ENCODE data around the gene LRBA.

LRBA gene

DNA sequence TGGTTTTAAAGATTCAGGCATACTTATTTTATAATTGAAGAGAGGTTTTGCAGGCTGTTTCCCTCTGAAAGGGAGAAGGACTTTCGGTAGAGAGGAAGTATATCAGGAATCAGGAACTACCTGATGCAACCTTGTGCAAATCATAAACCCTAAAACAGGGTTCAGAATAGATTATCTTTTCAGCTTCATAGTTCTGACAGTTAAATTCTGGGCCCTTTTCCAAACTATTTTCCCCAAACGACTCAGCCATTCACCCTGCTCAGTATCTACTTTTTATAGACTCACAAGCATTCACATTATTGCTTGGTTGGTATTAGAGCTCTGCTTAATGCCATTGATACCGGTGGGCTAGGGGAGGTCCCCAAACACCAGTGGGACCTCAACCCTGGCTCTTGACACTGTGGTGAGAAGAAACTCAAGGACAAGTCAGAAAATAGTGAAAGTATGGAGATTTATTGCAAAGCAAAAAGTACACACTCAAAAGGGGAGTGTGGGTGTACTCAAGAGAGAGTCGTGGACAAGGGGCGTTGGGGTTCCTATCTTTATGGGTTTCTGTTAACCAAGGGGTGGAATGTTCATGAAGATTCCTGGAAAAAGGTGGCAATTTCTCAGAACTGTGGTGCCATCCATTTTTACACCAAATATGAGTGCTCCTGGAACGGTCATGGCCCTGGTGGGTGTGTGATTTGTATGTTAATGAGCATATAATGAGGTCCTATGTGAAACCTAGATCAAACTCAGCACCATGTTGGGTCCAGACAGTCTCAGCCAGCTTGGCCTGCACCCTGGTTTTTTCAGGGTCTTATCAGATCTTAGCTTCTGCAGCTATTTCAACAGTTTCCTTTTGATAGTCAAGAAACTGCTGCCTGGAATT lies 698.5 kb downstream of the LRBA start:
- Histone ChIP-seq H3K27ac (ENCODE audit: low read length) (no peak overlapping the region), H3K4me3 (ENCODE audit: low read length in 2 of 2) (no peak overlapping the region), H3K4me1 (ENCODE audit: control insufficient read depth, insufficient read depth, low read length) (no peaks in the 10 kb centered on the region), H3K36me3 (ENCODE audit: control insufficient read depth in 2 of 2, insufficient read depth in 2 of 2, low read length in 2 of 2) (no peaks in the 10 kb centered on the region), H3K9ac (ENCODE audit: low read length in 2 of 2) (no peak overlapping the region), H3K27me3 (ENCODE audit: control insufficient read depth in 1 of 2, insufficient read depth in 2 of 2, low read length in 2 of 2) (no peaks in the 10 kb centered on the region), H3K9me3 (ENCODE audit: control insufficient read depth in 2 of 2, low read length in 2 of 2) (no peaks in the 10 kb centered on the region)

DNA sequence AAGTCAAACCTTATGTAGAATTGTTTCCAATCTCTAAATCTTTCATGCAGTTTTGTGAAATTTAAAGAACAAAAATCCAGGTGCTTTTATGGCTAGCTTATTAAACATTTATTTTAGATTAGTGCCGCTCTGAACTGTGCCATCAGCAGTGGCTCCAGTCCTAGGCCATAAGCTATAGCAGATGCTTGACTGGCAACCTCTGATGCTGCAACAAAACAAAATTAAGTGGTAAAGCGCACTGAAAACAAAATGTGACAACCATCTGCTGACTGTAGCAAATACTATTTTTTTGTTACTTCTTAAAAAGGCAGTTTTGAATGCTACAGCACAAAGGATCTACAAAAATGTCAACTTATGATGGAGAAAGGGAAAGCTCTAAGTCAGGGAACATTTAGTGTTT lies 699.4 kb downstream of the LRBA start:
- H3K4me1 ChIP-seq (ENCODE audit: control insufficient read depth, insufficient read depth, low read length): no peaks in the 10 kb centered on the region
- no peak overlapping the region for H3K4me3 ChIP-seq (ENCODE audit: low read length in 2 of 2)
- H3K27ac ChIP-seq (ENCODE audit: low read length): no peak overlapping the region
- no peaks in the 10 kb centered on the region for H3K27me3 ChIP-seq (ENCODE audit: control insufficient read depth in 1 of 2, insufficient read depth in 2 of 2, low read length in 2 of 2)
- H3K9me3 ChIP-seq (ENCODE audit: control insufficient read depth in 2 of 2, low read length in 2 of 2): no peaks in the 10 kb centered on the region
- no peaks in the 10 kb centered on the region for H3K36me3 ChIP-seq (ENCODE audit: control insufficient read depth in 2 of 2, insufficient read depth in 2 of 2, low read length in 2 of 2)
- no peak overlapping the region for H3K9ac ChIP-seq (ENCODE audit: low read length in 2 of 2)

DNA sequence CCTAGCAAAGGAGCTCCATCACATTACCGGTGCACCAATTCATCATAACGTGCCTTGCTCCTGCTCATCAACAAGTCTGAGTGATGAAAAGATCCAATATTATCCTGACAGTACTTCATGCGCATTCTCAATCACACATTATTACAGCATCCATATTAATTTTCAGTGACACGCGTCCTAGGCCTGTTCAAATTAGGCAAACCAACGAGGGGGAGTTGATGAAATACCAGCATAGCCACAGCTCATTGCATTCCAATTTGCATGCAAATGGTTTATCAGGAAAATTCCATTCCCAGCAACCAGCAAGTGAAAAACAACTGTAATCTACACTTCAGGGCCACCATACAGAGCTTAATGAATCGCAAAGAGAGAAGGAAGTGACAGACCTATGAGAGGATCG lies 699.9 kb downstream of the LRBA start:
- H3K4me1 ChIP-seq (ENCODE audit: control insufficient read depth, insufficient read depth, low read length): no peaks in the 10 kb centered on the region
- no peaks in the 10 kb centered on the region for H3K27me3 ChIP-seq (ENCODE audit: control insufficient read depth in 1 of 2, insufficient read depth in 2 of 2, low read length in 2 of 2)
- H3K9ac ChIP-seq (ENCODE audit: low read length in 2 of 2): no peak overlapping the region
- H3K4me3 ChIP-seq (ENCODE audit: low read length in 2 of 2): no peak overlapping the region
- no peak overlapping the region for H3K27ac ChIP-seq (ENCODE audit: low read length)
- no peaks in the 10 kb centered on the region for H3K36me3 ChIP-seq (ENCODE audit: control insufficient read depth in 2 of 2, insufficient read depth in 2 of 2, low read length in 2 of 2)
- H3K9me3 ChIP-seq (ENCODE audit: control insufficient read depth in 2 of 2, low read length in 2 of 2): no peaks in the 10 kb centered on the region

DNA sequence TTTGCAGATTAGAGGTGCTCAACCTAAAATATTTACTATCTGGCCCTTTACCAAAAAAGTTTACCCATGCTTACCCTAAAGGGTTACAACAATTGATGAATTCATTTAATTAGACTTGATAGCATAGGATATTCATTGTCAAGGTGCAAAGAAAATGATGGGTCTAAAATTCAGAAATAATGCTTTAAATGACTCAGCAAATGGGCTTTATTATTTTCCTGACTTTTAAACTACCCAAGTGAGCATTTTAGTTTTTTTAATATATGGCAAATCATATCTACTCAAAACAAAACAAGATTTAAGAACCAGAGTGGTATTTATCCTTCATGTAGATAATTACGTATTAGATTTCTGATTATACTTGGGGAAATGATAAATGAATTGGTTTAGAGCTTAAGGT lies 701.1 kb downstream of the LRBA start:
- H3K27ac ChIP-seq (ENCODE audit: low read length): no peak overlapping the region
- no peaks in the 10 kb centered on the region for H3K36me3 ChIP-seq (ENCODE audit: control insufficient read depth in 2 of 2, insufficient read depth in 2 of 2, low read length in 2 of 2)
- H3K9me3 ChIP-seq (ENCODE audit: control insufficient read depth in 2 of 2, low read length in 2 of 2): no peaks in the 10 kb centered on the region
- H3K27me3 ChIP-seq (ENCODE audit: control insufficient read depth in 1 of 2, insufficient read depth in 2 of 2, low read length in 2 of 2): no peaks in the 10 kb centered on the region
- no peak overlapping the region for H3K4me3 ChIP-seq (ENCODE audit: low read length in 2 of 2)
- no peaks in the 10 kb centered on the region for H3K4me1 ChIP-seq (ENCODE audit: control insufficient read depth, insufficient read depth, low read length)
- no peak overlapping the region for H3K9ac ChIP-seq (ENCODE audit: low read length in 2 of 2)

DNA sequence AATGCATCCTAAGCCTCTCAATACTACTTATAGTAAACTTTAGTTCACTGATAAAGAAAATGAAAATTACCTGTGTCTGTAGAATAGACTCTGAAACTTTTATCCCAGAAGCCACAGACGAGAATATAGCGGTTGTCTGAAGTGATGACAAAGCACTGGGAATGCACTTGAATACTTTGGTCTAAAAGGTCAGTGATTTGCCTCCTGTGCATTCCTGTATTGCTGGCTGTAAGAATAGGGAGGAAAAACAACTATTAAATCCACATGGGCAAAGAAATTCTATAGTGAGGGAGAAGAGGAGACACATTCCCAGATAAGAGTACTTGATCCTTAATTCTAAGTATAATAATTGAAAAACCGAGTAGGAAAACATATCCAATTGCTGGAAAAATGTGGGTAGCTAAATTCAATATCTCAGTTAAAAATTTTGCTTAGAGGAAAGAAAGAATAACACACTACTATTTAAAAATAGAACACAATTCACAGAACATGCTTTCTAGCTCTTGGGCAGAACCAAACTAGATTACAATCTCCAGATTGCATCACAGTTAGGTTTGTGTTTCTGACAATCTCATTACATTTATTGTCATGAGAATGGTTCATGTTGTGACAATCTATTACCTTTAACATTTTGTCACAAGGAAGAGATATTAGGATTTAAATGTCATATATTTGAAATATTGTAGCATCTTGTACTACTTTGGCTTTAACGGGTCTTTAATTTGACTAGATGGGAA lies 704.8 kb downstream of the LRBA start:
- Histone ChIP-seq H3K4me1 (ENCODE audit: control insufficient read depth, insufficient read depth, low read length) (no peaks in the 10 kb centered on the region), H3K27me3 (ENCODE audit: control insufficient read depth in 1 of 2, insufficient read depth in 2 of 2, low read length in 2 of 2) (no peaks in the 10 kb centered on the region), H3K9ac (ENCODE audit: low read length in 2 of 2) (no peak overlapping the region), H3K27ac (ENCODE audit: low read length) (no peak overlapping the region), H3K4me3 (ENCODE audit: low read length in 2 of 2) (no peak overlapping the region), H3K9me3 (ENCODE audit: control insufficient read depth in 2 of 2, low read length in 2 of 2) (no peaks in the 10 kb centered on the region), H3K36me3 (ENCODE audit: control insufficient read depth in 2 of 2, insufficient read depth in 2 of 2, low read length in 2 of 2) (no peaks in the 10 kb centered on the region)

DNA sequence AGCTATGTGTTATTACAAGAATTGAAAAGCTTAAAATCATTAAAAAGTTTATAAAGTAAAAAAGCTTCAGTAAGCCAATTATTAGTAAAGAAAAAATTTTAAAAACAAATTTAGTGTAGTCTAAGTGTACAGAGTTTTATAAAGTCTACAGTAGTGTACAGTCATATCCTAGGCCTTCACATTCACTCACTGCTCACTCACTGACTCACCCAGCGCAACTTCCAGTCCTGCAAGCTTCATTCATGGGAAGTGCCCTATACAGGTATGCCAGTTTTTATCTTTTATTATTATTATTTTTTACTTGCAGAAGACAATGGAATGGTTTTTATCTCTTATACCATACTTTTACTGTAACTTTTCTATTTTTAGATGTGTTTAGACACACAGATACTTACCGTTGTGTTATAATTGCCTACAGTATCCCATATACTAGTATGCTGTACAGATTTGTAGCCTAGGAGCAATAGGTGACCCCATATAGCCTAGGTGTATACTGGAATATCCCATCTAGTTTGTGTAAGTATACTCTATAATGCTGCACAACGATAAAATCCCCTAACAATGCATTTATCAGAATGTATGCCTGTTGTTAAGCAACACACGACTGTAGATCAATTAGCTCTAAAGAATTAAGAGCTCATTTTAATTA lies 706.1 kb downstream of the LRBA start:
- H3K9ac ChIP-seq (ENCODE audit: low read length in 2 of 2): no peak overlapping the region

DNA sequence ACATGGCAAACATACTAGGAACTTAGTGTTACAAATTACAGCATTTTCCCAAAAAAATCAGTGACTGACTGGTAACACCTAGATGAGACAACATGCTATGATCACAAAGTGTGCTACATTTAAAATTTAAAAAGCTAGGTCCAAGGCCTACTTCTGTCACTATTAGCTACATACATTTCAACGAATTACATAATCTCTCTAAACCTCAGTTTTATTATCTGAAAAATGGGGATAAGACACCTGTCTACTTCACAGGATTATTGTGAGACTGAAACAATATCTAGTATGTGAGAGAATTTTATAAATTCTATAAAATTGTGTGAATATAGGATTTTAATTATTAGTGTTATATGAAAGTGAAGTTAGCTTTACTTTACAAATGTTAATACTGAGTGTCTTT lies 708.4 kb downstream of the LRBA start:
- H3K27ac ChIP-seq (ENCODE audit: low read length): no peak overlapping the region
- H3K9ac ChIP-seq (ENCODE audit: low read length in 2 of 2): no peak overlapping the region
- no peaks in the 10 kb centered on the region for H3K4me1 ChIP-seq (ENCODE audit: control insufficient read depth, insufficient read depth, low read length)
- no peaks in the 10 kb centered on the region for H3K27me3 ChIP-seq (ENCODE audit: control insufficient read depth in 1 of 2, insufficient read depth in 2 of 2, low read length in 2 of 2)
- H3K9me3 ChIP-seq (ENCODE audit: control insufficient read depth in 2 of 2, low read length in 2 of 2): no peaks in the 10 kb centered on the region
- no peaks in the 10 kb centered on the region for H3K36me3 ChIP-seq (ENCODE audit: control insufficient read depth in 2 of 2, insufficient read depth in 2 of 2, low read length in 2 of 2)
- H3K4me3 ChIP-seq (ENCODE audit: low read length in 2 of 2): no peak overlapping the region

More for the DNA sequence above, 706.1 kb downstream of the LRBA start:
- H3K27ac ChIP-seq (ENCODE audit: low read length): no peak overlapping the region
- H3K27me3 ChIP-seq (ENCODE audit: control insufficient read depth in 1 of 2, insufficient read depth in 2 of 2, low read length in 2 of 2): no peaks in the 10 kb centered on the region
- H3K36me3 ChIP-seq (ENCODE audit: control insufficient read depth in 2 of 2, insufficient read depth in 2 of 2, low read length in 2 of 2): no peaks in the 10 kb centered on the region
- no peaks in the 10 kb centered on the region for H3K4me1 ChIP-seq (ENCODE audit: control insufficient read depth, insufficient read depth, low read length)
- H3K4me3 ChIP-seq (ENCODE audit: low read length in 2 of 2): no peak overlapping the region
- no peaks in the 10 kb centered on the region for H3K9me3 ChIP-seq (ENCODE audit: control insufficient read depth in 2 of 2, low read length in 2 of 2)

DNA sequence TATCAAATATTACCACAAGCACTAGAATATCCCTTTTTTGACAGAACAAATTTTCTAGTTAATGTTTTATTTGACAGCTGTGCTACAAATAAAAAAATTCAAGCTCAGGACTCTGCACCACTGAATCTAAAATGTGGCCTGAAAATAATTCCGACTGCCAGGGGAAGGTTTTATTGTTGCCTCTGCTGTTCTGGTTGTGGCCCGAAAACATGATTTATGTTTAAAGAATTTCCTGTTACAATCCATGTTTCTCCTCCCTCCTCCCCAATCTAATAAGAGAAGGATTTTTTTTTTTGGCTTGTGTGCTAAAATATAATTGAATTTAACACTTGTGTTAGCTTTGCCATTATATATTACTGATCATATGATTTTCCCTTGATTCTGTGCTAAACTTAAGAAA lies 709.1 kb downstream of the LRBA start:
- Histone ChIP-seq H3K27ac (ENCODE audit: low read length) (no peak overlapping the region), H3K27me3 (ENCODE audit: control insufficient read depth in 1 of 2, insufficient read depth in 2 of 2, low read length in 2 of 2) (no peaks in the 10 kb centered on the region), H3K4me1 (ENCODE audit: control insufficient read depth, insufficient read depth, low read length) (no peaks in the 10 kb centered on the region), H3K9me3 (ENCODE audit: control insufficient read depth in 2 of 2, low read length in 2 of 2) (no peaks in the 10 kb centered on the region), H3K9ac (ENCODE audit: low read length in 2 of 2) (no peak overlapping the region), H3K4me3 (ENCODE audit: low read length in 2 of 2) (no peak overlapping the region), H3K36me3 (ENCODE audit: control insufficient read depth in 2 of 2, insufficient read depth in 2 of 2, low read length in 2 of 2) (no peaks in the 10 kb centered on the region)

DNA sequence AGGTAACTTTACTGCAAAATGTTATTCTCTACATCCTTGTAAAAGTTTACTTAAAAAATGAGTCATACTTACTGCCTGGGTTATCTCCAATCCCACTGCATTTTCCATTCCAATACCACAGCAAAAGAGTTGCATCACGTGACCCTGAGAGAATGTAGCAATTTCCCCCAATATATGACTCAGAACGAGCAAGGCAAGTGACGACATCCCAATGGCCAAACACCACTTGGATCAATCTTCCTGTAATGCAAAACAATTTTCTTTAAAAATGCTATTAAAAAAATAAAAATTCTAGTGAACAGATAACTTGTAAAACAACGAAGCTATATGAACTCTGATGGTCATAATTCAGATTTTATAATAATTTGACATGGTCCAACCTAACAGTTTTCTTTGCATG lies 712.5 kb downstream of the LRBA start:
- Histone ChIP-seq H3K9me3 (ENCODE audit: control insufficient read depth in 2 of 2, low read length in 2 of 2) (no peaks in the 10 kb centered on the region), H3K4me3 (ENCODE audit: low read length in 2 of 2) (no peak overlapping the region), H3K4me1 (ENCODE audit: control insufficient read depth, insufficient read depth, low read length) (no peaks in the 10 kb centered on the region), H3K9ac (ENCODE audit: low read length in 2 of 2) (no peak overlapping the region), H3K27ac (ENCODE audit: low read length) (no peak overlapping the region), H3K27me3 (ENCODE audit: control insufficient read depth in 1 of 2, insufficient read depth in 2 of 2, low read length in 2 of 2) (no peaks in the 10 kb centered on the region), H3K36me3 (ENCODE audit: control insufficient read depth in 2 of 2, insufficient read depth in 2 of 2, low read length in 2 of 2) (no peaks in the 10 kb centered on the region)

DNA sequence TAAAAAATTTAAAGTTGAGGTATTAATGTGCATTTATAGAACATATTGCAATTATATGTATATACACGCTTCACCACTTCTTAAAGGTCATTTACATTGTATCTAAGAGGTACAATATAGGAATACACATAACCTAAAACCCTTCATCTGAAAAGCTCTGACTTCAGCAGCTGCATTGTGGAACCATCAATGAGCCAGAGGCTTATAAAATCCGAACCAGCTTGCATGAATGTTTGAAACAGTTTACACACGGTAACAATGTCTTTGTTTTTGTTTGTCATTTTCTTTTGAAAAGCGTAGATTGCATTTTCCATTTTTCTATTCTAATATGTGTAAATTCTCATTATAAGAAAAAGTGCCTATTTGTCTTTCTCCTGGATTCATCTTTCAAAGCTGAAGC lies 715.3 kb downstream of the LRBA start:
- Histone ChIP-seq H3K4me1 (ENCODE audit: control insufficient read depth, insufficient read depth, low read length) (no peaks in the 10 kb centered on the region), H3K4me3 (ENCODE audit: low read length in 2 of 2) (no peak overlapping the region), H3K27me3 (ENCODE audit: control insufficient read depth in 1 of 2, insufficient read depth in 2 of 2, low read length in 2 of 2) (no peaks in the 10 kb centered on the region), H3K9ac (ENCODE audit: low read length in 2 of 2) (no peak overlapping the region), H3K27ac (ENCODE audit: low read length) (no peak overlapping the region), H3K9me3 (ENCODE audit: control insufficient read depth in 2 of 2, low read length in 2 of 2) (no peaks in the 10 kb centered on the region), H3K36me3 (ENCODE audit: control insufficient read depth in 2 of 2, insufficient read depth in 2 of 2, low read length in 2 of 2) (no peaks in the 10 kb centered on the region)

Measured in stomach smooth muscle (tissue), 2 donors.